ENCODE data around the gene YPEL3. TPM values are rescaled to one million over a fixed set of nuclear protein-coding genes. Genes with fewer than 3 reads are reported as not detected.

Gene YPEL3
- total RNA-seq, 1 experiment from 2014 or later = 8.8 TPM

- no peak overlapping the region for H3K27ac Mint-ChIP-seq (ENCODE audit: low read depth, unreplicated experiment)
Measured at GRCh38 chr16:30114411-30114810, 18.4 kb upstream of the YPEL3 start.

GRCh38 chr16:30113711-30114333 lies 17.8 kb upstream of the YPEL3 start:
- CTCF ChIA-PET = interaction anchor here (0.5 to 2.9 kb wide), 3 partner anchors 11 to 32 kb away, joined by 4 to 16 read pairs (median 4); partner anchors contain the start of gene TBX6
- H3K4me3 Mint-ChIP-seq (ENCODE audit: unreplicated experiment) = no peak overlapping the region
- DNase-seq (ENCODE audit: unreplicated experiment) = no peak
- no peaks in the 10 kb centered on the region for H3K9me3 Mint-ChIP-seq (ENCODE audit: unreplicated experiment)
- no peaks in the 10 kb centered on the region for H3K27me3 Mint-ChIP-seq (ENCODE audit: insufficient read depth, unreplicated experiment)
- no peak overlapping the region for H3K27ac Mint-ChIP-seq (ENCODE audit: low read depth, unreplicated experiment)
- H3K4me1 Mint-ChIP-seq (ENCODE audit: insufficient read depth, unreplicated experiment) = peaks cover 7% of the 10 kb centered on the region
- peaks cover 6% of the 10 kb centered on the region for H3K36me3 Mint-ChIP-seq (ENCODE audit: insufficient read depth, unreplicated experiment)
- intact Hi-C loops (cut with micrococcal nuclease) = no loop called here
- no peak for TF ChIP-seq CTCF (IDR thresholded peaks at IDR 0.05; ENCODE audit: unreplicated experiment)
- BruUV-seq (replicated peaks) = no TSS peak
- POLR2A ChIA-PET = interaction anchor here (2.0 kb wide), 1 partner anchor 10 kb away, joined by 6 read pairs; no protein-coding TSS in a partner anchor

More at GRCh38 chr16:30114411-30114810, 18.4 kb upstream of the YPEL3 start:
- ChIA-PET POLR2A (interaction anchor here (0.6 to 2.0 kb wide), 2 partner anchors 8 to 10 kb away, joined by 4 to 6 read pairs; no protein-coding TSS in a partner anchor), CTCF (interaction anchor here (1.2 to 2.9 kb wide), 2 partner anchors 11 to 23 kb away, joined by 4 to 16 read pairs; partner anchors contain the start of gene TBX6)
- no peaks in the 10 kb centered on the region for H3K27me3 Mint-ChIP-seq (ENCODE audit: insufficient read depth, unreplicated experiment)
- peaks cover 7% of the 10 kb centered on the region for H3K4me1 Mint-ChIP-seq (ENCODE audit: insufficient read depth, unreplicated experiment)
- peaks cover 6% of the 10 kb centered on the region for H3K36me3 Mint-ChIP-seq (ENCODE audit: insufficient read depth, unreplicated experiment)
- no peak for TF ChIP-seq CTCF (IDR thresholded peaks at IDR 0.05; ENCODE audit: unreplicated experiment)
- intact Hi-C loops (cut with micrococcal nuclease) = no loop called here
- BruUV-seq (replicated peaks) = no TSS peak
- no peak for DNase-seq (ENCODE audit: unreplicated experiment)
- no peak overlapping the region for H3K4me3 Mint-ChIP-seq (ENCODE audit: unreplicated experiment)
- no peaks in the 10 kb centered on the region for H3K9me3 Mint-ChIP-seq (ENCODE audit: unreplicated experiment)

- Mint-ChIP-seq H3K4me1 (ENCODE audit: insufficient read depth, unreplicated experiment) (peaks cover 7% of the 10 kb centered on the region), H3K27ac (ENCODE audit: low read depth, unreplicated experiment) (no peak within 1 kb of the TSS), H3K4me3 (ENCODE audit: unreplicated experiment) (no peak within 1 kb of the TSS), H3K36me3 (ENCODE audit: insufficient read depth, unreplicated experiment) (peaks cover 6% of the 10 kb centered on the region), H3K9me3 (ENCODE audit: unreplicated experiment) (no peaks in the 10 kb centered on the region), H3K27me3 (ENCODE audit: insufficient read depth, unreplicated experiment) (no peaks in the 10 kb centered on the region)
- no TSS peak for BruUV-seq (replicated peaks)
- ChIA-PET CTCF (interaction anchor here (0.5 to 2.9 kb wide), 7 partner anchors 10 to 374 kb away, joined by 3 to 16 read pairs (median 4); partner anchors contain the start of genes CORO1A and TBX6), POLR2A (interaction anchor here (1.1 to 1.3 kb wide), 2 partner anchors 37 to 48 kb away, joined by 3 to 4 read pairs; partner anchors contain the start of gene ALDOA)
- intact Hi-C loops (cut with micrococcal nuclease) = no loop called here
- peak; percentile 4 for TF ChIP-seq CTCF (IDR thresholded peaks at IDR 0.05; ENCODE audit: unreplicated experiment)
- DNase-seq (ENCODE audit: unreplicated experiment) = peak; percentile 50
Measured at GRCh38 chr16:30113031-30113710, 17.2 kb upstream of the YPEL3 start, which contains the start of gene GDPD3. TSS of gene GDPD3 (minus strand) at chr16:30113537. CDS start at chr16:30113478, 59 bp downstream.

Measured in MCF 10A (cell line).